NB4 (cell line): ENCODE results near the gene ARHGEF37.
"Not testable (repeated sequence)": the region's sequence is repeated elsewhere in the genome, so short reads cannot be mapped to it uniquely, and the experiment has no call there.

Experiments
- DNase-seq: peaks from one replicate; pipeline ENCODE4 v3.0.0; 2010; ENCODE audit warnings: low read depth
- H3K4me3 ChIP-seq: one replicate; pipeline ENCODE4 v1.5.1; 2011; ENCODE audit warnings: mild to moderate bottlenecking, low read depth, low read length, moderate library complexity
- MYC ChIP-seq: IDR thresholded peaks from 2 replicates; pipeline ENCODE4 v1.6.1; 2011; ENCODE audit warnings: low read depth, low read length
- POLR2A ChIP-seq: IDR thresholded peaks from 2 replicates; pipeline ENCODE4 v1.6.1; 2011; ENCODE audit warnings: mild to moderate bottlenecking; ENCODE audit not compliant: insufficient read length; ENCODE audit errors: extremely low read depth
- TF ChIP-seq, protein P1 (sequence below): IDR thresholded peaks from 2 replicates; pipeline ENCODE4 v1.6.1; 2011; ENCODE audit warnings: low read depth, low read length
- TF ChIP-seq, protein P2 (sequence below): IDR thresholded peaks from one replicate; pipeline ENCODE4 v1.5.1; 2012; ENCODE audit warnings: low read depth, low read length

The ARHGEF37 gene

DNA sequence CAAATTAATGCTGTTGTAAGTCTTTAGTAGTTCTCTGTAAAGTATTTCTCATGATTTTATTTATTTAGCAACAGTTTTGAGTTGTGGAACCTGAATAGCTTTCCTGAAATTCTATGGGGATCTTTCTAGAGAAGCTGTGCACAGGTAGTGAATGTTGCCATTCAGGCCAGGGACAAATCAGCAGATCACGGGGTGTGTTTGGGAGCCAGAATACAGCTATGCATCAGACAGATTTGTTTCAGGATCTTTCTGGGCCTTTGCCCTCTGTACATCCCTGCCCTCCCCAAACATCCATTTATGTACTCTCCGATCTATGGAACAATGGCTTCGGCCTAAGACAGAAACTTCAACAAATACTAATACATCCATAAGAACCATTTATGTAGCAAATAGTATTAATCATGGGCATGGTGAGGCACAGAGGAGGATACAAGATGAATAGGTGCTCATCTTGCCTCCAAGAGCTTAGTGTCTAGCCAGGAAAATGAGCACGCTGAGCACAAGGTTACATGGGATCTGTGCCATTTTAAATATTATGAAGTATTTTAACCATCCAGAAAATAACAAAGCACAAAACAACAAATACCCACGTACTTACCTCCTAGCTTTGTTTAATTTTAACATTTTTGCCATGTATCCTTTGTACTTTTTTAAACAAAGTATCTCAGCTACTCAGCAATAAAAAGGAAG lies 13.1 kb downstream of the ARHGEF37 start:
- no peak for TF ChIP-seq POLR2A
- TF ChIP-seq, protein P1, sequence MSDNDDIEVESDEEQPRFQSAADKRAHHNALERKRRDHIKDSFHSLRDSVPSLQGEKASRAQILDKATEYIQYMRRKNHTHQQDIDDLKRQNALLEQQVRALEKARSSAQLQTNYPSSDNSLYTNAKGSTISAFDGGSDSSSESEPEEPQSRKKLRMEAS = no peak
- H3K4me3 ChIP-seq = no peak overlapping the region

DNA sequence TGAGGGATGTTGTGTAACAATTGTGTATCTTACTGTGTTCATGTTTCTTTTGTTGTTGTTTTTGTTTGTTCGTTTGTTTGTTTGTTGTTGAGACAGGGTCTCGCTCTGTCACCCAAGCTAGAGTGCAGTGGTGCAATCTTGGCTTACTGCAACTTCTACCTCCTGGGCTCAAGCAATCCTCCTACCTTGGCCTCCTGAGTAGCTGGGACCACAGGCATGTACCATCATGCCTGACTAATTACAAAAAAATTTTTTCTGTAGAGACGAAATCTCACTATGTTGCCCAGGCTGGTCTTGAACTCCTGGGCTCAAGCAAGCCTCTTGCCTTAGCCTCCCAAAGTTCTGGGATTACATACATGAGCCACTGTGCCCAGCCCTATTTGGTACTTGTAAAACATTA lies 13.8 kb downstream of the ARHGEF37 start:
- not testable (repeated sequence) for H3K4me3 ChIP-seq, DNase-seq

More for the DNA sequence above, 13.1 kb downstream of the ARHGEF37 start:
- no peak for DNase-seq

DNA sequence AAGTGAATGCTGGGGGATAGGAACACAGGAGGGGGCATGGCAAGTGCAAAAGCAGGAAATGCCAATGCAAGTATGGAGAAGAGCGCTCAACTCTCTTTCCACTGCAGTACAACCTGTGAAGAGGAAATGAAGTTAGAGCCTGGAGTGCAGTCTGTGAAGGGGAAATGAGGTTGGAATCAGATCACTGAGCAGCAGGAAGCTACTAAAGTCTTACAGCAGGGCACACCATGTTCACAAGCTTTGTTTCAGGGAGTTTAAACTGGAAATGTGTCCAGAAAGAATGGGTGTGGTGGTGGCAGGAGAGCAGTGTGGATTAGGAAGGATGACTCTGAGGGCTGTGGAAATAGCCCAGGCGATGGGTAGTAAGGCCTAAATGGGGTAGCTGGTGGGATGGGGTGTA lies 15.4 kb downstream of the ARHGEF37 start:
- no peak for DNase-seq
- TF ChIP-seq MYC (no peak), POLR2A (no peak)
- TF ChIP-seq, protein P2, sequence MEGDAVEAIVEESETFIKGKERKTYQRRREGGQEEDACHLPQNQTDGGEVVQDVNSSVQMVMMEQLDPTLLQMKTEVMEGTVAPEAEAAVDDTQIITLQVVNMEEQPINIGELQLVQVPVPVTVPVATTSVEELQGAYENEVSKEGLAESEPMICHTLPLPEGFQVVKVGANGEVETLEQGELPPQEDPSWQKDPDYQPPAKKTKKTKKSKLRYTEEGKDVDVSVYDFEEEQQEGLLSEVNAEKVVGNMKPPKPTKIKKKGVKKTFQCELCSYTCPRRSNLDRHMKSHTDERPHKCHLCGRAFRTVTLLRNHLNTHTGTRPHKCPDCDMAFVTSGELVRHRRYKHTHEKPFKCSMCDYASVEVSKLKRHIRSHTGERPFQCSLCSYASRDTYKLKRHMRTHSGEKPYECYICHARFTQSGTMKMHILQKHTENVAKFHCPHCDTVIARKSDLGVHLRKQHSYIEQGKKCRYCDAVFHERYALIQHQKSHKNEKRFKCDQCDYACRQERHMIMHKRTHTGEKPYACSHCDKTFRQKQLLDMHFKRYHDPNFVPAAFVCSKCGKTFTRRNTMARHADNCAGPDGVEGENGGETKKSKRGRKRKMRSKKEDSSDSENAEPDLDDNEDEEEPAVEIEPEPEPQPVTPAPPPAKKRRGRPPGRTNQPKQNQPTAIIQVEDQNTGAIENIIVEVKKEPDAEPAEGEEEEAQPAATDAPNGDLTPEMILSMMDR = no peak
- TF ChIP-seq, protein P1 = no peak
- H3K4me3 ChIP-seq = no peak overlapping the region

DNA sequence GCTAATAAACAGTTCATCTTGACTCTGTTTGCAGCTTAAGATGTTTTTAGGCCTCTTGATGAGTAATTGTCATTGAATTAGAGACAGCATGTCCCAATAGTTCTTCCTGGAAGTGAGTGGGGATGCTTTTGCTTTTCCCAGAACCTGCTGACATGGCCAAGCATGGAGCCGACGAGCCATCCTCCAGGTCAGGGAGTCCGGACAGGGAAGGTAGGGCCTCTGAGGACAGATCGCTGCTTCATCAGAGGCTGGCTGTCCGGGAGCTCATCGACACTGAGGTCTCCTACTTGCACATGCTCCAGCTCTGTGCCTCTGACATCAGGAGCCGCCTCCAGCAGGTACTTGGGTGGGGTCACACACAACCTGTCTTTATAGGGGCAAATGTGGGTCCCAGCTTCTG lies 16.3 kb downstream of the ARHGEF37 start:
- TF ChIP-seq, protein P2 = no peak
- TF ChIP-seq POLR2A (no peak), MYC (no peak)
- TF ChIP-seq, protein P1 = no peak
- DNase-seq = no peak
- H3K4me3 ChIP-seq = no peak overlapping the region

DNA sequence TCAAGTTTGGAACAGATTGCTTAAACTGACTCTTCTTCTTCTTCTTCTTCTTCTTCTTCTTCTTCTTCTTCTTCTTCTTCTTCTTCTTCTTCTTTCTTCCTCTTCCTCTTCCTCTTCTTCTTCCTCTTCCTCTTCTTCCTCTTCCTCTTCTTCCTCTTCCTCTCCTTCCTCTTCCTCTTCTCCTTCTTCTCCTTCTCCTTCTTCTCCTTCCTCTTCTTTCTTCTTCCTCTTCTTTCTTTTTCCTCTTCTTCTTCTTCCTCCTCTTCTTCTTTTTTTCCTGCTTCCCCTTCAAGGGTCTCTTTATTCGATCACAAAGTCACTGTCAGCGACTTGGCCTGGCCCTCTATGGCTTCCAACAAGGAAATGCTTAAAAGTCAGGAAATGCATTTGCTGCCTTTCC lies 16.9 kb downstream of the ARHGEF37 start:
- not testable (repeated sequence) for DNase-seq, H3K4me3 ChIP-seq

DNA sequence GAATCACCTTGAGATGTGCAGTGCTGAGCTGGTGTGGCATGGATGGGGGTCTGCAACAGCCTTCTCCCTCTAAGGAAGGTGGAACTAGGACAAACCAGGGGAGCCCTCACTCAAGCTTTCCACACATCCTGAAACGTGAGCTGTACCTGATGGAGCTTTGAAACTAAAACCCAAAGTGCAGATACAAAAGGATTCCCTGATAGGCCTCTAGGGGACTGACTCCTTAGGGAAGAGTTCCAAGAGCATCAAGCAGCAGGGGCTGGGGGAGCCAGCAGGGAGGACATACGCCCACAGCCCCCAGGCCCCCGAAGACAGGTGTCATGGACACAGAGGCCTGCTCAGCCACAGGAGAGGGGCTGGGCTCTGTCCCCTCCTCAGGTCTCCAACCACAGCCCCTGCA lies 17.7 kb downstream of the ARHGEF37 start:
- H3K4me3 ChIP-seq = no peak overlapping the region
- no peak for DNase-seq
- TF ChIP-seq, protein P1 = no peak
- TF ChIP-seq MYC = no peak
- TF ChIP-seq, protein P2 = no peak

DNA sequence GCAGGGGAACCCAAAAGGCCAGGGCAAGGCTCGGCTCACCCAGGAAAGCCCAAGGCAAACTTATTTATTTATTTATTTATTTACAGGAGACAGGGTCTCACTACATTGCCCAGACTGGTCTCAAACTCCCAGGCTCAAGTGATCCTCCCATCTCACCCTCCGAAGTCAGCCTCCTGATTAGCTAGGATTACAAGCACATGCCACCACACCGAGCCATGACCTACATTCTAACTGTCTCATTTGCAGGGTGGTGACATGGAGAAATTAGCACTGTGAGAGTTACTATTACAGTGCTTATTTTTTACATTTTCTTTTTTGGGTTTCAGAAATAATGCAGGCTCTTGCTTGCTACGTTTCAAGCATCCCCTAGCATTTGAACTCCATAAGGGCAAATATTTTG lies 18.1 kb downstream of the ARHGEF37 start:
- TF ChIP-seq, protein P2 = no peak
- TF ChIP-seq POLR2A = no peak
- TF ChIP-seq, protein P1 = no peak
- DNase-seq = no peak
- H3K4me3 ChIP-seq = no peak overlapping the region
